GM21367 (cell line): ENCODE measurements around the gene ARHGAP21.

Source experiments
- ATAC-seq: cut with Tn5 transposase; IDR thresholded peaks from one replicate; pipeline ENCODE4 v1.9.1; 2021; ENCODE audit not compliant: unreplicated experiment

ARHGAP21 gene

GRCh38 chr10:24579906-24580305 lies 143.8 kb downstream of the ARHGAP21 start:
- ATAC-seq, result no peak

- ATAC-seq, result no peak
Observed at GRCh38 chr10:24579448-24579847, 144.2 kb downstream of the ARHGAP21 start.

GRCh38 chr10:24575481-24576002 lies 148.1 kb downstream of the ARHGAP21 start:
- no peak for ATAC-seq

- ATAC-seq, result no peak
Observed at GRCh38 chr10:24574578-24575155, 149.0 kb downstream of the ARHGAP21 start.

- ATAC-seq, result no peak
Observed at GRCh38 chr10:24574161-24574560, 149.5 kb downstream of the ARHGAP21 start.

- no peak for ATAC-seq
Observed at GRCh38 chr10:24571870-24572450, 151.7 kb downstream of the ARHGAP21 start.

GRCh38 chr10:24570658-24571426 lies 152.8 kb downstream of the ARHGAP21 start:
- ATAC-seq, result no peak

- no peak for ATAC-seq
Observed at GRCh38 chr10:24569828-24570657, 153.6 kb downstream of the ARHGAP21 start.

GRCh38 chr10:24569330-24569796 lies 154.3 kb downstream of the ARHGAP21 start:
- ATAC-seq, result no peak

- no peak for ATAC-seq
Observed at GRCh38 chr10:24568042-24568441, 155.6 kb downstream of the ARHGAP21 start.

GRCh38 chr10:24561453-24561852 lies 162.2 kb downstream of the ARHGAP21 start:
- ATAC-seq, result no peak

- peak; percentile 53 for ATAC-seq
Observed at GRCh38 chr10:24556750-24557742, 166.6 kb downstream of the ARHGAP21 start.

- ATAC-seq, result no peak
Observed at GRCh38 chr10:24556126-24556749, 167.4 kb downstream of the ARHGAP21 start.

GRCh38 chr10:24554036-24554435 lies 169.7 kb downstream of the ARHGAP21 start:
- no peak for ATAC-seq

GRCh38 chr10:24553051-24553612 lies 170.6 kb downstream of the ARHGAP21 start:
- no peak for ATAC-seq

GRCh38 chr10:24552346-24553016 lies 171.2 kb downstream of the ARHGAP21 start:
- ATAC-seq, result no peak

- no peak for ATAC-seq
Observed at GRCh38 chr10:24551161-24551560, 172.5 kb downstream of the ARHGAP21 start.

GRCh38 chr10:24550680-24551079 lies 173.0 kb downstream of the ARHGAP21 start:
- ATAC-seq, result no peak
